Peyer's patch (tissue), 4 donors: Measurements from ENCODE around the gene HOXC11. TPM values are rescaled to one million over a fixed set of nuclear protein-coding genes. Genes with fewer than 3 reads are reported as not detected.

ENCODE experiments used
- DNase-seq, 3 donors: peaks; one replicate each; pipeline ENCODE4 v3.0.0-alpha.2; 2017 to 2019
- H3K27ac ChIP-seq, 4 donors: fragments of 200-600 bp; sonication (generic); one replicate each; pipeline ENCODE4 v1.5.1; 2016 to 2019
- H3K27me3 ChIP-seq, 2 donors: fragments of 200-600 bp; sonication (generic); one replicate each; pipeline ENCODE4 v1.5.1; 2019
- H3K36me3 ChIP-seq, 3 donors: fragments of 200-600 bp; sonication (generic); one replicate each; pipeline ENCODE4 v1.5.1; 2016 to 2019
- H3K4me1 ChIP-seq, 4 donors: fragments of 200-600 bp; sonication (generic); one replicate each; pipeline ENCODE4 v1.5.1; 2016 to 2019
- H3K4me3 ChIP-seq, 4 donors: fragments of 200-600 bp; sonication (generic); 1 replicate in 3 of 4; 2 replicates in 1 of 4; pipeline ENCODE4 v1.5.1; 2016 to 2019; ENCODE audit warnings: mild to moderate bottlenecking in 1 of 4
- H3K9me3 ChIP-seq, 4 donors: fragments of 200-600 bp; sonication (generic); one replicate each; pipeline ENCODE4 v1.5.1; 2016 to 2019; ENCODE audit warnings: mild to moderate bottlenecking in 1 of 4
- CTCF ChIP-seq, 6 experiments: fragments of 450-650 bp in 4 of 6; fragments of 200-600 bp in 2 of 6; sonication (generic) in 1 of 6; IDR thresholded peaks; one replicate each; pipeline ENCODE4 v1.5.1; 2017 to 2019; ENCODE audit warnings: antibody characterized with exemption in 6 of 6, mild to moderate bottlenecking in 3 of 6, moderate library complexity in 1 of 6
- POLR2A ChIP-seq, 2 donors: fragments of 450-650 bp; IDR thresholded peaks; one replicate each; pipeline ENCODE4 v1.5.1; 2017; ENCODE audit warnings: antibody characterized with exemption in 2 of 2, mild to moderate bottlenecking in 2 of 2, moderate library complexity in 2 of 2
- total RNA-seq, 4 donors: library from RNA; depleted of rRNA; stranded (reverse); fragments of >200 nt; gene quantifications; one replicate each; pipeline ENCODE4 v1.1.0, GENCODE V29; 2016

HOXC11 gene
- total RNA-seq, 4 donors from 2014 or later, result 0.40 to 0.76 (median 0.70) TPM; not detected in 1

GRCh38 chr12:54010053-54010971, 37.4 kb downstream of the HOXC11 start:
- Histone ChIP-seq H3K27ac (peak overlapping the region; percentile 6 to 85 (median 72)), H3K27me3 (peaks cover 0 to 42% of the 10 kb centered on the region in 2 donors), H3K36me3 (no peaks in the 10 kb centered on the region), H3K4me1 (peaks cover 0 to 32% (median 6%) of the 10 kb centered on the region in 4 donors), H3K9me3 (no peaks in the 10 kb centered on the region), H3K4me3 (peak overlapping the region; percentile 7 to 49 (median 38))
- no peak for TF ChIP-seq POLR2A (IDR thresholded peaks at IDR 0.05)
- no peak for TF ChIP-seq CTCF (IDR thresholded peaks at IDR 0.05)
- no peak for DNase-seq

GRCh38 chr12:54010972-54011664, 38.2 kb downstream of the HOXC11 start:
- peak overlapping the region in 1 of 4 donors; percentile 49 for H3K4me3 ChIP-seq
- TF ChIP-seq CTCF (IDR thresholded peaks at IDR 0.05), result no peak
- H3K27ac ChIP-seq, result peak overlapping the region; percentile 6 to 85 (median 72)
- H3K4me1 ChIP-seq, result peaks cover 0 to 36% (median 6%) of the 10 kb centered on the region in 4 donors
- H3K9me3 ChIP-seq, result no peaks in the 10 kb centered on the region
- peaks cover 0 to 40% of the 10 kb centered on the region in 2 donors for H3K27me3 ChIP-seq
- no peak for DNase-seq
- H3K36me3 ChIP-seq, result no peaks in the 10 kb centered on the region

- no peak for DNase-seq
- Histone ChIP-seq H3K36me3 (no peaks in the 10 kb centered on the region), H3K4me3 (peak overlapping the region in 1 of 4 donors; percentile 49), H3K27me3 (peaks cover 0 to 41% of the 10 kb centered on the region in 2 donors), H3K4me1 (peaks cover 0 to 36% (median 4%) of the 10 kb centered on the region in 4 donors), H3K9me3 (no peaks in the 10 kb centered on the region), H3K27ac (peak overlapping the region; percentile 6 to 85 (median 44))
- TF ChIP-seq POLR2A (IDR thresholded peaks at IDR 0.05), result no peak
- TF ChIP-seq CTCF (IDR thresholded peaks at IDR 0.05), result no peak
Measured at GRCh38 chr12:54011665-54012532, 39.0 kb downstream of the HOXC11 start.

- TF ChIP-seq POLR2A (IDR thresholded peaks at IDR 0.05) (no peak), CTCF (IDR thresholded peaks at IDR 0.05) (no peak)
- peak overlapping the region in 3 of 4 donors; percentile 46 to 85 (median 76) for H3K27ac ChIP-seq
Measured at GRCh38 chr12:54012631-54013409, 39.9 kb downstream of the HOXC11 start.

More at GRCh38 chr12:54012631-54013409, 39.9 kb downstream of the HOXC11 start:
- H3K36me3 ChIP-seq, result no peaks in the 10 kb centered on the region
- H3K4me3 ChIP-seq, result no peak overlapping the region
- DNase-seq, result peak in 1 of 3 donors; percentile 43
- H3K9me3 ChIP-seq, result no peaks in the 10 kb centered on the region
- H3K27me3 ChIP-seq, result peaks cover 0 to 42% of the 10 kb centered on the region in 2 donors
- peaks cover 0 to 31% (median 7%) of the 10 kb centered on the region in 4 donors for H3K4me1 ChIP-seq
